Cardiac septum (tissue), 1 donor: ENCODE measurements around the gene ZRSR2. TPM values are rescaled to one million over a fixed set of nuclear protein-coding genes. Genes with fewer than 3 reads are reported as not detected.

ENCODE experiments used
- total RNA-seq: library from RNA; stranded (reverse); fragmentation: NEBNext Ultra II Directional; extraction: Animal tissue kit (Norgen Biotek cat#: 25700); gene quantifications from one replicate; pipeline ENCODE4 v1.2.1, GENCODE V29; 2021
- donor health status: DM: no; HTN: no; CAD: no.

The ZRSR2 gene
- total RNA-seq, 1 donor from 2014 or later, result 10.7 TPM

Other genes with a start within 250 kb of the ZRSR2 start
- 113 TPM for gene ACE2, start 189.5 kb upstream of the ZRSR2 start, total RNA-seq
- 0.94 TPM for gene CLTRN, start 125.7 kb upstream of the ZRSR2 start, total RNA-seq
- 4.5 TPM for gene CA5B, start 52.2 kb upstream of the ZRSR2 start, total RNA-seq
- 198 TPM for gene AP1S2, start 64.3 kb downstream of the ZRSR2 start, total RNA-seq